Hepatocyte (in vitro differentiated cells): ENCODE measurements around the gene PCNX4.

Experiments used
- EZH2 ChIP-seq: fragments of 200-600 bp; sonication (generic); IDR thresholded peaks from 2 replicates; pipeline ENCODE4 v1.6.1; 2016; ENCODE audit warnings: antibody characterized with exemption, mild to moderate bottlenecking, borderline replicate concordance
- EZH2phosphoT487 ChIP-seq: fragments of 200-600 bp; sonication (generic); IDR thresholded peaks from one replicate; pipeline ENCODE4 v1.6.1; 2018; ENCODE audit warnings: antibody characterized with exemption, mild to moderate bottlenecking, low read depth, moderate library complexity; ENCODE audit not compliant: unreplicated experiment, severe bottlenecking
- TF ChIP-seq, protein P1 (sequence below): fragments of 200-600 bp; sonication (generic); IDR thresholded peaks from 2 replicates; pipeline ENCODE4 v1.5.1; 2016; ENCODE audit warnings: antibody characterized with exemption, mild to moderate bottlenecking; ENCODE audit not compliant: poor library complexity

- TF ChIP-seq, protein P1, sequence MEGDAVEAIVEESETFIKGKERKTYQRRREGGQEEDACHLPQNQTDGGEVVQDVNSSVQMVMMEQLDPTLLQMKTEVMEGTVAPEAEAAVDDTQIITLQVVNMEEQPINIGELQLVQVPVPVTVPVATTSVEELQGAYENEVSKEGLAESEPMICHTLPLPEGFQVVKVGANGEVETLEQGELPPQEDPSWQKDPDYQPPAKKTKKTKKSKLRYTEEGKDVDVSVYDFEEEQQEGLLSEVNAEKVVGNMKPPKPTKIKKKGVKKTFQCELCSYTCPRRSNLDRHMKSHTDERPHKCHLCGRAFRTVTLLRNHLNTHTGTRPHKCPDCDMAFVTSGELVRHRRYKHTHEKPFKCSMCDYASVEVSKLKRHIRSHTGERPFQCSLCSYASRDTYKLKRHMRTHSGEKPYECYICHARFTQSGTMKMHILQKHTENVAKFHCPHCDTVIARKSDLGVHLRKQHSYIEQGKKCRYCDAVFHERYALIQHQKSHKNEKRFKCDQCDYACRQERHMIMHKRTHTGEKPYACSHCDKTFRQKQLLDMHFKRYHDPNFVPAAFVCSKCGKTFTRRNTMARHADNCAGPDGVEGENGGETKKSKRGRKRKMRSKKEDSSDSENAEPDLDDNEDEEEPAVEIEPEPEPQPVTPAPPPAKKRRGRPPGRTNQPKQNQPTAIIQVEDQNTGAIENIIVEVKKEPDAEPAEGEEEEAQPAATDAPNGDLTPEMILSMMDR = no peak
- no peak for TF ChIP-seq EZH2phosphoT487
- no peak for TF ChIP-seq EZH2
These were observed 6.0 kb upstream of the PCNX4 start for GRCh38 chr14:60085693-60086092.
